ENCODE data around the gene CLRN3.
A peak's percentile ranks its signal among the peaks of the same experiment; 100 is the strongest.

Gene CLRN3

GRCh38 chr10:127919418-127920271 is 26.9 kb upstream of the CLRN3 start:
- DNase-seq, result no peak

DNA sequence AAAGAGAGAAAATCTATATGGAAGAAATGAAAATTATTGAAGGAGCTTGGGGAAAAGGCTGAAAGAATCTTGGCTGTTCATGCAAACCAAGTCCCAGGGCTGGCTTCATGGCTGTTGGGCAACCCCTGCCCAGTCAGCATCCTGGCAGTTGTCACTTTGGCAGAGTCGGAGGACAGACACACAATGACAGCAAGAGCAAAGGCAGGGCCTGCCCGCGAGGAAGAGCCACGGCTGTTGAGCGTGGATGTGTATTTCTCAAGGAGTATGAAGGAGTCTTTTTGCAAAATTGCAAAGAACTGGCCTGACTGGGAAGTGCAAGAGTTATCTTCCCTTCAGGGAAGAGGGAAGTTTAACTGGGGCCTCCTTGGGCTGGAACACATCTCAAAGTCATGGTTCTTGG is 25.8 kb upstream of the CLRN3 start:
- no peak for DNase-seq

GRCh38 chr10:127916826-127917225 is 24.1 kb upstream of the CLRN3 start:
- no peak for DNase-seq

GRCh38 chr10:127915324-127915723 is 22.6 kb upstream of the CLRN3 start:
- no peak for DNase-seq

- DNase-seq, result no peak
Measured at GRCh38 chr10:127913368-127913759, 20.6 kb upstream of the CLRN3 start.

DNA sequence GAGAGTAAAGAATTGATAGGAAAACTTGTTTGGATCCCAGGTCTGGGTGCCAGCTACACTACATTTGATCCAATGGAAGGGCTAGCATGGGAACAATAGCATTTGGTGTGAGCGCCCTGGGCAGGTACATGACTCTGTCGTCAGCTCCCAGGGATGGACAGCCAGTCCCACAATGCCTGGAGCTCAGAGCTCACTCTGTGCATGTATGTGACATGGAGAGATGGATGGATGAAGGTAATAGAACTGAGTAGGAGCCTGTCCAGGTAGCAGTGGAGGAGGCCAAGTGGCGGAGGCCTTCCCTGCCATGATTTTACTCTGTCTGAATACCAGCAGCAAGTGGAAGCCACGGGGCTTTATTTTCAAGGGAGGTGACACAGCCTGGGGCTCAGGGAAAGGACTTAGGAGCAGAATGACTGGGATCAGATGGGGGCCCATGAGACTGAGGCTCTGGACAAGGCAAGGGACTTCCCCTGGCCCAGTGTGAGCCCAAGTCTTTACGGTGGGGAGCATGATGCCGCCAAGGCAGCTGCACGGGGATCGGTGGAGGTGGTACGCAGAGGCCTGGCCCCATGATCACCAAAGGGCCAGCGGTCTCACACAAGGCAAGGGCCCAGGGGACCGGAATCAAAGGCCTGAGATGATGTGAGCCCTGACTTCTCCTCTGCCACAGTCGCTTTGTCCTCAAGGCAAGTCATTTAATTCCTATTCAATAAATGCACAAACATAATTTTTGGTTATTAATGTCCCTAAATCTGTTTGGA is 20.0 kb upstream of the CLRN3 start:
- no peak for DNase-seq

- no peak for DNase-seq
Measured at GRCh38 chr10:127911867-127912257, 19.1 kb upstream of the CLRN3 start.

DNA sequence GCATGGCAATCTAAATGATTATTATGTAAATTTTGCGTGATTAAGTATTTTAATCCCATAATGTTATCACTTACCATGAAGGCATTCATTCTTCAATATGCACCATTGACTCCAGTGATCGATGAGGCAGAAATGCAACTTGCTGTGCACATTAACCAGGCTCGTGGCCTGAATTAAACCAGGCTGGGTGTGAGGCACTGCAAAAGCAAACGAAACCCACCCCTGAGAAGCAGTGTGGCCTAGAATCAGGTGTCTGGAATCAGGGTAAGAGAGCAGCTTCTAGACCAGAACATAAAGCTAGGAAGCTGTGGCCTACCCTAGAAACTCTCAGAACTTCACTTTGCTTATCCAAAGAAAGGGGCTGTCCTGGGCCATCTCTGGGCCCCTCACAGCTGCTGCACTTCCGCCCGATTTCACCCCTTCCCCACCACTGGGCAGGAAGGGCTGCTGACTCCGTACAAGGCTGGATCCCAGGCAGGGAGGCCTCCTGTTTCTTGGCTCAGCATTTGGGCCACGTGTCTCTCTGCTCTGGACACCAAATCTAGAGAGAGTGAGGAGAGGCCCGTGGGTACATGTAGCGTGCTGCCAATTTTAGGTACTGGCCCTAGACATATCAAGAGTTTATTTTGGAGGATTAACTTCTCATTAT is 18.6 kb upstream of the CLRN3 start:
- no peak for DNase-seq

- no peak for DNase-seq
Measured at GRCh38 chr10:127910464-127910770, 17.7 kb upstream of the CLRN3 start.

DNA sequence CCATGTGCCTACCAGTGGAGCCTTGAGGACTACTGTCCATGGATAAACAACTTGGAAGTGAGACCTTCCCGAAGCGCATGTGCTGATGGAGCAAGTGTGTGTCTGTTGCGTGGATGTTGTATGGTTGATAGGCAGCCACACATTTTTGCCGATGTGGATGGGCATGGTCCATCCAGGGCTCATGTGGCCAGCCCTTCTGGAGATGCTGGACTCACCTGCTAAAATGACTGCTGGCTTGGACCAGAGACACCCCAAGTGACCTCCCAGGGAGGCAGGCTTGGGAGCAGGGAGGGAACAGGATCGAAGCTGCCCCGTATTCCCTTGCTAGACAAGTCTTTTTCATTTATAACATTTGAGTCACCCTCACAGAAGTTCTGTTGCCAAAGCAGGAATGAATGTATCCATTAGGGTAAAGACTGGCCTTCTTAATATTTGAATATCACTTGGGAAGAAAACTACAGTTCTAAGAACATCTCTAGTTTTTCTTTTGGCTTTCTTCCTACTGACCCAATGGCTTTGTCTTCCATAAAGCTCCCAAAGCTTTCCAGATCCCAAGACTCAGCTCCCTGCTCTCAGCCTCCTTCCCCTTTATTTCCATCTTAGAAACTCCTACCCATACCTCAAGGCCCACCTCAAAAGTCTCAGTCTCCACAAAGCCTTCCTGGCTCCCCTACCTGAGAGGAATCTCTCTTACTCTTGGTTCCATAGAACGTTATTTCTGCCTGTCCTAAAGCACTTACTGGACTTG is 17.1 kb upstream of the CLRN3 start:
- no peak for DNase-seq

- DNase-seq, result no peak
Measured at GRCh38 chr10:127908959-127909267, 16.2 kb upstream of the CLRN3 start.

DNA sequence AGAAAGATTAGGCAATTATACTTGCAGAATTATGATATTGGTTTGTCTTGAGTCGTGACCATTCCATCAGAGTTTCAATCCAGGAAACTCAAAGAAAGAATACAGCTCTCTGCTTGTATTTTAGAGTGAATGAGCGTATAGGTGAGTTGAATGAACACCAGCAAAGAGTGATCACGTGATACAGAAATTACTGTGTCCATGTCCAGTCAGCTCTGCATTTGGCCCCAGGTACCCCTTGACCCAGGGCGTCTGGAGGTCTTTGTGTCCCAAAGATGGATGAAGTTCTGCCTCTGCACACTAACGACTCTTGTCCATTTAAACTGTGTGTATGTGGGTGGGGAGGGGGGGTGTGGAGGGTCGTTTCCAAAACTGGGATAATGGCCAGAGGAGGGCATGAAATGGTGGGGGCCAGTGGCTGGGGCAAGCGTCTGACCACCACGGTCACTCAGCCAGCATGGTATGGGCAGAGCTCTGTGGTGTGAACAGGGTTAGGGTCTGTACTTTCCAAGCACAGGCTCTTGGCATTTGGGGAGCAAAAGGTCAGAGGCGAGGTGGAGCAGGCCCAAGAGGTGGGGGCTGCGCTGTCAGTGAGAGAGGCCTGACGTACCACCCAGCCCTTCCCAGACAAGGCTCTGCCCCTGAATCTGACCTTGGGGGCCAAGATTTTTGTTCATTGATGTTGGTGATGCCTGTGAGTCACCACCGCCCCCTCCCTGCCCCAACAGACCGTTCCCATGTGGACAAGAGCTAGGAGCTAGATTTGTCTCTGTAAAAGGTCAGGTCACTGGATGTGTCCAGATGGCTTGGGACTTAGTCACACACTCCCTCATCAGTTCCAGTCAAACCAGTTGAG is 15.6 kb upstream of the CLRN3 start:
- DNase-seq, result no peak

GRCh38 chr10:127907411-127908105 is 14.8 kb upstream of the CLRN3 start:
- no peak for DNase-seq

- peak; percentile 43 for DNase-seq
Measured at GRCh38 chr10:127906548-127907377, 14.0 kb upstream of the CLRN3 start, which contains the start of gene PTPRE. Gene PTPRE (plus strand): TSS chr10:127907103. CDS start chr10:128040882, 133,779 bp downstream.

DNA sequence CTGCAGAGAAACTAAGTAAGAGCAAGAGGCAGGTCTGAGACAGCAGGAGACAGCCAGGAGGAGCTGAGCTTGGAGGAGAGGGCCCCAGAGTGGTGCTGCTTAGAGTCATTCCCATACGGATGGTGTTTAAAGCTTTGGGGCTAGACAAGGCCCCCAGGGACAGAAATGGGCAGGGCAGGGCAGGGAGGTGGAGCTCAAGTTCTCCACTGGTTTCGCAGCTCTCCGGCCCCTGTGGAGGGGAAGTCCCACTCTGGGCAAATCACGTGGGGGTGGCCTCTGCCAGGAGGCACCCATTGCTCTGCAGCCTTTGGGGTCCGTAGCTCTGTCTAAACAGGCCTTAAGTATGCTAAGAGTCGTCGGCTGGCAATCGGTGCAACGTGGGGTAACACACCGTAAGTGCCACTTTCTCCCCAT is 13.1 kb upstream of the CLRN3 start:
- no peak for DNase-seq

DNA sequence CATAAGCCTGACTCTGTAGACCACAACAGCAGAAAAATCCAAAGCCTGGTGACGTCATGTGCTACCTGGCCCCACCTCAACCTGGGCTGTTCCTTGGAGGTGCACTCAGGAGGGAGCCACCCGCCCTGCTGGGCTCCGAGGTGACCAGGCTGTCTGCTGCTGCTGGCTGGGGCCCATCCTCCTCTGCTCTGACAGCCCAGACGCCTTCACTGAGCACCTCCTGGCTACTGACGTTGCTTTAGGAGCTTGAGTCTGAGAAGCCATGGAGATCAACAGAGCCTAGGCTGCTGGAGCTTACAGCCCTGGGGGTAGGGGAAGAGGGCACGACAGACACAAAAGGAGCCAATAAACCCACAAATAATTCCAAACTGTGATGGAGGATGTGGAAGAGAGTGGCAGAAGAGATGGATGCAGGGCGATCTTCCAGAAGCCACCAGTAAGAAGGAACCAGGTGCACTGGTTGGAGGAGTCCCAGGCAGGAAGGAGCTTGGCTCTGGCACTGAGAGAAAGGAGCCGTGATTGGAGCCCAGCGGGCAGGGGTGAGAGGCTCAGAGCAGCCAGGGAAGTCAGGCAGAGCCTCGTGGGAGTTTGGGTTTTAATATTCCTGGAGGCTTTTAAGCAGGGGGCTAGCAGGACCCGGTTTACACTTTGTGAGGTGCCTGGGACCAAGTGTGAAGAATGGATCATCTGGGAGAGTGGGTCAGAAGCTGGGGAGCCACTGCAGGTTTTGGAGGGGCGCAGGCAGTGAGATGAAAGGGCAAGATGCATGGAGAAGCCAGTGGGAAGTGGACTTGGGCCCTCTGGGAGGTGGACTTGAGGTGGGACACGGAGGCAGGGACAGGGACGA is 12.5 kb upstream of the CLRN3 start:
- no peak for DNase-seq

DNA sequence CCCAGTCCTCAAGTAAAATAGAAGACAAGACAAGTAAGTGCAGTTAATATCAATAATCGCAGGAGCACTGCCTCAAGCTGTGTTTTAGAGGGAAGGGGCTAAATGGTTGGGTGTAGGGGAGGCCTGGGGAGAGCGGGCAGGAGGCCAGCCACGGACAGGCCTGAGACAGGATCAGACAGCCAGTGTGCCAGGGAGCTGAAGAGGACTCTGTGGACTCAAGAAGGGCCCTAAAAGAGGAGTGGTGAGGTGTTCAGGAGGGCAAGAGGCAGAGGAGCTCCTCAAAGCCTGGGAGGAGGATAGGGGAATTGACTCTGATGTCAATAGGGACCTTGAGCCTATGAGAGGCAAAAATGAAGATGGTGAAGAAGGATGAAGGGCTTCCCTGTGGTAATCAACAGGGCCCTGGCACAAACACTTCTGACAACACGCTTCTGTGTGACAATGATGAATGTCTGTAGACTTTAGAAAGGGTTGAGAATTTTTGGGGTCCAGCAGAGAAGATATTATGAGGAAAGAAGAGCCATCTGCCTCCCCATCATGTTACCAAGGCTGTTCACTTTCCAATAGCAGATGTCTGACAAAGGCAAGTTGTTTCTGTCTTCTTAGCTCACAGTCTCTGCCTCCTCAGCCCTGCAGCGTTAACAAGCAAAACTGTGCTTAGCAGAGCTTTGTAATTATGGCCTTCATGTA is 11.7 kb upstream of the CLRN3 start:
- no peak for DNase-seq

GRCh38 chr10:127903789-127904188 is 11.0 kb upstream of the CLRN3 start:
- DNase-seq, result no peak
